HepG2 (cell line): ENCODE data around the gene WDR54. TPM values are rescaled to one million over a fixed set of nuclear protein-coding genes. Genes with fewer than 3 reads are reported as not detected.

Source experiments
- CENPX ChIP-seq: sonication (generic); formaldehyde crosslinking; IDR thresholded peaks from 2 replicates; pipeline ENCODE4 v1.9.0; 2021; ENCODE audit warnings: mild to moderate bottlenecking, missing genetic modification reagents, moderate library complexity
- CREB1 ChIP-seq, 2 experiments: fragments of 450-650 bp in 1 of 2; IDR thresholded peaks; 2 replicates each; pipeline ENCODE4 v1.6.1; 2016 to 2017; ENCODE audit warnings: control low read depth in 1 of 2, mild to moderate bottlenecking in 1 of 2, missing compliant biosample characterization in 1 of 2, missing genetic modification characterization in 1 of 2
- ELF1 ChIP-seq: sonication (generic); formaldehyde crosslinking; IDR thresholded peaks from 2 replicates; pipeline ENCODE4 v1.4.0; 2020; ENCODE audit warnings: missing genetic modification reagents
- HNF4A ChIP-seq: sonication (generic); formaldehyde crosslinking; IDR thresholded peaks from 2 replicates; pipeline ENCODE4 v1.4.0; 2020; ENCODE audit warnings: missing genetic modification reagents
- JUND ChIP-seq: sonication (generic); formaldehyde crosslinking; IDR thresholded peaks from 2 replicates; pipeline ENCODE4 v1.8.0; 2022; ENCODE audit warnings: mild to moderate bottlenecking, missing genetic modification reagents
- NKX3-1 ChIP-seq: sonication (generic); formaldehyde crosslinking; IDR thresholded peaks from 2 replicates; pipeline ENCODE4 v1.5.0; 2020; ENCODE audit warnings: missing genetic modification reagents
- PLRG1 ChIP-seq: fragments of 450-650 bp; conservative IDR thresholded peaks from 2 replicates; pipeline ENCODE4 v1.6.1; 2016
- POLR2G ChIP-seq: fragments of 200-400 bp; formaldehyde crosslinking; IDR thresholded peaks from 2 replicates; pipeline ENCODE4 v1.6.1; 2018; ENCODE audit warnings: mild to moderate bottlenecking, low read depth, low read length, moderate library complexity
- SNAPC2 ChIP-seq: sonication (generic); formaldehyde crosslinking; IDR thresholded peaks from 2 replicates; pipeline ENCODE4 v1.8.1; 2022; ENCODE audit warnings: mild to moderate bottlenecking, missing genetic modification reagents
- STAG1 ChIP-seq: sonication (generic); formaldehyde crosslinking; IDR thresholded peaks from 2 replicates; pipeline ENCODE4 v1.4.0; 2020; ENCODE audit warnings: missing genetic modification reagents
- ZBTB1 ChIP-seq: sonication (generic); formaldehyde crosslinking; IDR thresholded peaks from 2 replicates; pipeline ENCODE4 v1.4.0; 2020; ENCODE audit warnings: missing genetic modification reagents, borderline replicate concordance
- ZC3H13 ChIP-seq: sonication (generic); formaldehyde crosslinking; IDR thresholded peaks from 2 replicates; pipeline ENCODE4 v1.8.1; 2023; ENCODE audit warnings: mild to moderate bottlenecking, missing genetic modification reagents, moderate library complexity
- ZC3H4 ChIP-seq: sonication (generic); formaldehyde crosslinking; IDR thresholded peaks from 2 replicates; pipeline ENCODE4 v1.4.0; 2020; ENCODE audit warnings: missing genetic modification reagents, borderline replicate concordance
- ZNF142 ChIP-seq: sonication (generic); formaldehyde crosslinking; IDR thresholded peaks from 2 replicates; pipeline ENCODE4 v1.4.0; 2020; ENCODE audit warnings: missing genetic modification reagents
- ZNF251 ChIP-seq: sonication (generic); formaldehyde crosslinking; IDR thresholded peaks from 2 replicates; pipeline ENCODE4 v1.9.0; 2021; ENCODE audit warnings: mild to moderate bottlenecking, missing genetic modification reagents
- ZNF326 ChIP-seq: sonication (generic); formaldehyde crosslinking; IDR thresholded peaks from 2 replicates; pipeline ENCODE4 v1.4.0; 2020; ENCODE audit warnings: missing genetic modification reagents, borderline replicate concordance
- ZNF343 ChIP-seq: sonication (generic); formaldehyde crosslinking; IDR thresholded peaks from 2 replicates; pipeline ENCODE4 v1.4.0; 2020; ENCODE audit warnings: mild to moderate bottlenecking, missing genetic modification reagents
- ZNF414 ChIP-seq: sonication (generic); formaldehyde crosslinking; IDR thresholded peaks from 2 replicates; pipeline ENCODE4 v1.5.0; 2020; ENCODE audit warnings: missing genetic modification reagents
- ZNF761 ChIP-seq: sonication (generic); formaldehyde crosslinking; conservative IDR thresholded peaks from 2 replicates; pipeline ENCODE4 v1.4.0; 2020; ENCODE audit warnings: mild to moderate bottlenecking, missing genetic modification reagents
- ZNF790 ChIP-seq: sonication (generic); formaldehyde crosslinking; IDR thresholded peaks from 2 replicates; pipeline ENCODE4 v1.8.0; 2022; ENCODE audit warnings: missing genetic modification reagents, mild to moderate bottlenecking, borderline replicate concordance
- ZSCAN5A ChIP-seq: sonication (generic); formaldehyde crosslinking; IDR thresholded peaks from 2 replicates; pipeline ENCODE4 v1.8.0; 2022; ENCODE audit warnings: mild to moderate bottlenecking, missing genetic modification reagents, borderline replicate concordance
- ZSCAN9 ChIP-seq: IDR thresholded peaks from 2 replicates; pipeline ENCODE4 v1.6.1; 2016; ENCODE audit warnings: borderline replicate concordance
- polyA plus RNA-seq, 8 experiments: library from polyadenylated mRNA; depleted of rRNA in 3 of 8; stranded (reverse) in 7 of 8; unstranded in 1 of 8; fragments of >200 nt; fragmentation: Illumina TruSeq in 4 of 8; extraction: Trizol in 4 of 8; gene quantifications; 2 replicates each; pipeline versions ENCODE4 v1.2.1 to v1.2.3, GENCODE V29; 2011 to 2016; ENCODE audit warnings: low read depth in 4 of 8, missing spikeins in 1 of 8, mixed read lengths in 1 of 8; ENCODE audit not compliant: insufficient read depth in 1 of 8
- total RNA-seq, 5 experiments: library from RNA; depleted of rRNA; stranded (reverse); fragments of >200 nt; fragmentation: Illumina TruSeq; extraction: Trizol; gene quantifications; 2 replicates each; pipeline ENCODE4 v1.2.3, GENCODE V29; 2016; ENCODE audit warnings: low read depth in 1 of 5

The WDR54 gene
- total and polyA plus RNA-seq, 2 of the 13 experiments (the other 11 are each of a cell fraction or from before 2014, with no cell fraction given), result 2.0 to 17.3 TPM

- TF ChIP-seq ZSCAN5A (CRISPR knock-in tag) (peak; percentile 92; the same call in 1 of the 2 replicates), ZC3H4 (peak; percentile 62; the same call in 1 of the 2 replicates), ZNF251 (CRISPR knock-in tag) (no peak), POLR2G (peak; percentile 76), STAG1 (CRISPR knock-in tag) (no peak; the same call in none of the 2 replicates), JUND (no peak), ZNF326 (CRISPR knock-in tag) (no peak), ZNF414 (CRISPR knock-in tag) (peak; percentile 65; the same call in 1 of the 2 replicates), ZNF142 (CRISPR knock-in tag) (0 out of 2 replicates have a peak, but pooled peaks have one; percentile 60), ZBTB1 (peak; percentile 30; the same call in 1 of the 2 replicates), CREB1 (IDR thresholded peaks at IDR 0.05) (no peak), CREB1 (CRISPR knock-in tag; IDR thresholded peaks at IDR 0.05) (no peak), ZC3H13 (CRISPR knock-in tag) (no peak), SNAPC2 (peak; percentile 81; the same call in 1 of the 2 replicates), PLRG1 (no peak), ZNF761 (CRISPR knock-in tag) (peak; percentile 70), NKX3-1 (CRISPR knock-in tag) (peak; percentile 66; the same call in 1 of the 2 replicates), CENPX (CRISPR knock-in tag) (no peak), ZSCAN9 (CRISPR knock-in tag) (peak; percentile 76), ZNF343 (CRISPR knock-in tag) (peak; percentile 71; the same call in 1 of the 2 replicates), ELF1 (CRISPR knock-in tag) (no peak; the same call in 1 of the 2 replicates), ZNF790 (peak; percentile 7; the same call in 1 of the 2 replicates), HNF4A (CRISPR knock-in tag) (peak; percentile 42)
Measured at GRCh38 chr2:74457549-74458131, 36.1 kb downstream of the WDR54 start (continued).
